DMS153 treated with DMSO at 0.1 percent for 48 hours (cell line): ENCODE data around the gene PRSS38.

Experiments
- DNase-seq: peaks from one replicate; lab custom pipeline; 2025; ENCODE audit not compliant: unreplicated experiment; lab: John Stamatoyannopoulos, UW

The PRSS38 gene

DNA sequence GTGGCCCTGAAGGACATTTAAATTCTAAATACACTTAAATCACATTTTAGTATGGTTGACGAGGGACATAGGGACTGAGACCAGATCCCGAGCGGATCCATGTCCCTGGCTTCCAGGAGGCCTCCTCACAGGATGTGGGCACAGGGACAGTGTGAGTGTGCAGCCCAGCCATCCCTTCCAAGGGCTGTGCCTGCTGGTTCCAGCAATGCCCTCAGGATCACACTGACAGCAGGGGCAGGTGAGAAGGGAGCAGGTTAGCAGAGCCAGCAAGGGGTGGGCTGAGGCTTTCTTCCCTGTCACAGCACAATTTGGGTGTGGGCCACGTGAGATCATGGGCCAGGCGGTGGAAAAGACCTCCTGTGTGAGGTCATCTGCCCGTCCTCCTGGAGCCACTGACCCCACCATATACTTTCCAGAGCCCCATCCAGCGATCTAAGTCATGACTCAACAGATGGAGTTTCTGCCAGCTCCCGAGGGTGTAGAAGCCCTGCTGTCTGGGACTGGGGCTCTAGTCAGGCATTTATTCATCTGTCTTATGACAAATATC is 37.0 kb upstream of the PRSS38 start:
- DNase-seq = no peak

DNA sequence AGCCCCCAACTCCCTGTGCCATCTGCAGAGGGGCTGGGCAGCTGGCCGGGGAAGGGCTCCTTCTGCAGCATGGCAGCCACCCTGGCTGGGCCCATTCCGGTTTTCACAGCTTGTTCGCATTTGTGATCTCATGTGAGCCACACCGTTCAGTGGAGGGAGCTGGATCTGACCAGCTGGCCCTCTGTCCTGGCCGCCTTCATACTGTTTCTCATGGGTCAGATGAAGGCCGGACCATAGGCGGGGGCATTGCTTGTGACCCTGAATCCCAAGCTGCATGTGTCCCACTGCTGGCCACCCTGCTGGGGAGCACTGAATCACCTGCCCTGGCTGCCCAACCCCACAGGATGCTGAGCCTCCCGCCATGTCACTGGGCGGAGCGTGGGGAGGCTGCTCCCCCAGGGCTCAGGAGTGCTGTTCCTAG is 36.4 kb upstream of the PRSS38 start:
- DNase-seq = no peak

DNA sequence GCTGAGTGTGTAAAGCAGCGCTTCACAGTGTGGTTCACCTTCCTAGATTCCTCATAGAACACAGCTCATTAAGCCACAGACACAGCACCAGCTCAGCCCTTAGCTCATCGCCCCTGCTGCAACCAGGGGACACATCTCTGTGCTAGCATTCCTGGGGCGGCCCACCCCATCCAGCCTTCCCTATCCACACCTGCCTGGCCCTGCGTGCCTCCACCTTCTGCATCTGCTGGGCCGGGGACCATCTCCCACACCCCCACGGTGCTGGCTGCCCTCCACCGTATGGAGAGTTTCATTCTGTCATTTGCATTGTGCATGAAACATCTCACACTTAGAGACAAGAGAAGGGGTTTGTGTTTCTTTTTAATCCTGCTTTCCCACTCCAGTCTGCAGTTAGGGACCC is 35.8 kb upstream of the PRSS38 start:
- no peak for DNase-seq

DNA sequence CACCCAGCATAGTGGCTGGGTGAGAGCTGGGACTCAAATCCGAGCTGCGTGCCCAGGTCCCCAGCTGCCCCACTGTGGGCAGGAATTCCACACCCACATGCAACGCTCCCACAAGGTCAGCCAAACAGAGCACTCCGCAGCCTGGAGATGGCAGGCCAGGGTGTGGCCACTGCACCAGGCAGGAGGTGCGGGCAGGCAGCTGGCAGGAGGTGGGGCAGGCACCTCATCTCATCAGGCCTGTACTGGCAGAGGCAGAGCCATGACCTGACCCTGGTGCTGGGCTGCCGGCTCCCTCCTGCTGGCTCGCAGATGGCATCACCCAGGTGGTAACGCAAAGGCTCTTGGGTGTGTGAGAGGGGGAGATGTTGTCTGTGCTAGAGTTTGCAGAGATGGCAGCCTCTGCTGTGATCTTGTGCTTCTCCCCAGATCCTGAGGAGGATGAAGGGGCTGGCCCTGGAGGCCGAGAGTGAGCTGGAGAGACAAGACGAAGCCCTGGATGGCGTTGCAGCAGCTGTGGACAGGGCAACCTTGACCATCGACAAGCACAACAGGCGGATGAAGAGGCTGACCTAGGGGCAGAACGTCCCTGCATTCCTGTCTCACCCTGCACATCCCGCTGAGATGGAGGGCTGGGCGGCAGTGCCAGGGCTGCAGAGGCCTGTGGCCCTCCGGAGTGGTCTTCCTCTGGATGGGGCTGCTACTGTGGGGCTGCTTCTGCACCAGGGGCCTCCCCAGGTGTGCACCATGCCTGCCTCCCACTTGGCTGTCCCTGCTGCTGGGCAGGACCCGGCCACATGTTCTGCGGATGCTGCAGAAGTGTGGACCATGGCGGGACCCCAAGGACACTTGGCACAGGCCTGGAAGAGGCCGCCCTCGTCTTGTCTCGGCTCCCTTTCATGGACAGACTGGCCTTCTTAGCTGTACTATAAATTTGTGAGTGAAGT is 35.1 kb upstream of the PRSS38 start:
- no peak for DNase-seq

DNA sequence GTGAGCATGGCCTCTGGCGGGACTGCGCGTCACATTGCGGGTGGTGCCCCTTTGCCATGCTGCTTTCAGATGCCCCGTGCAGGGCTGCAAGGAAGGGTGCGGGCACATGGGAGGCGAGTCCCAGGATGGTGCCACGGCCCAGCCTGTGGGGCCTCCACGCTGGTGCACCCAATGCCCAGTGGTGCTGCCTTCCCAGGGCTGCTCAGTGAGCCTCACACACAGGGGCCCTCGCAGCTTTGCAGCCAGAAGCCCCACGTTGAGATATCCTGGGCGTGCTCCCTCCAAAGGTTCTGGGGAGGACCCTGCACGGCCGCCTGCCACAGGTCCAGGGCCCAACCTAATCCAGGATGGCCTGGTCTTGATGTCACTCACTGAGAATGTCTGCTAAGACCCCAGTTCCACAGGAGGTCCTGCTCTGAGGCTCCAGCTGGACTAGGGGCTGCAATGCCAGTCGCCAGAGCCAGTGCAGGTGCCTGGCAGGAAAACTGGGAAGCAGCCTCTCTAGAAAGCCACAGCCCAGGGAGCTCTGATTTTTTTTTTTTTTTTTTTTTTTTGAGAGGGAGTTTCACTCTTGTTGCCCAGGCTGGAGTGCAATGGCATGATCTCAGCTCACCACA is 34.1 kb upstream of the PRSS38 start:
- no peak for DNase-seq

DNA sequence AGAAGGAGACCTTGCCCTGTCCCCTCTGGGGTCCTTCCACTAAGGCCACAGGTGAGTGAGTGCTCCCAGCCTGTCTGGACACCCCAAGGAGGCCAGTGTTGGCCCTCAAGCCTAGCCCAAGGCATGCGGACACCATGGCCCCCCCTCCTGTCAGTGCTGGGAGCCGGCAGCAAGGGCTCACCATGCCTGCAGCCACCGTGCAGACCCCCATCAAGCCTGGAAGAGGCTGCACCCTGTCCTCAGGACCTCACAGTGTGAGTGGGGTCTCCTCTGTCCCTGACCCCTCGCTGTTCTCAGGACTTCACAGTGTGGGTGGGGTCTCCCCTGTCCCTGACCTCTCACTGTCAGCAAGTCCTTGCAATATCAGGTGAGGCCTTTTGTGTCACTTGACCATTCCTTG is 33.2 kb upstream of the PRSS38 start:
- DNase-seq = no peak

DNA sequence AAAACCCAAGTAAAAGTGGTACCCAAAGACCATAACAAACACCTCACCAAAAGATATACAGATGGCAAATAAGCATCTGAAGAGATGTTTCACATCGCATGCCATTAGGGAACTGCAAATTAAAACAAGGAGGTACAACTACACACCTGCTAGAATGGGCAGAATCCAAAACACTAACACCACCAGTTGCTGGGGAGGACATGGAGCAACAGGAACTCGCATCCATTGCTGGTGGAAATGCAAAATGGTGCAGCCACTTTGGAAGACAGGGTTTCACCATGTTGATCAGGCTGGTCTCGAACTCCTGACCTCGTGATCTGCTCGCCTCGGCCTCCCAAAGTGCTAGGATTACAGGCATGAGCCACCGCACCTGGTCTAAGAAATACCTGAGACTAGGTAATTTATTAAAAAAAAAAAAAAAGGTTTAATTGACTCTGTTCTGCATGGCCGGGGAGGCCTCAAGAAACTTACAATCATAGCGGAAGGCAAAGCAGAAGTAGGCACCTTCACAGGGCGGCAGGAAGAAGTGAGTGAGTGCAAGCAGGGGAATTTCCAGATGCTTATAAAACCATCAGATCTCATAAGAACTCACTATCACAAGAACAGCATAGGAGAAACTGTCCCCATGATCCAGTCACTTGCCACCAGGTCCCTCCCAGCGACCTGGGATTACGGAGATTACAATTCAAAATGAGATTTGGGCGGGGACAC is 30.2 kb upstream of the PRSS38 start:
- DNase-seq = no peak

DNA sequence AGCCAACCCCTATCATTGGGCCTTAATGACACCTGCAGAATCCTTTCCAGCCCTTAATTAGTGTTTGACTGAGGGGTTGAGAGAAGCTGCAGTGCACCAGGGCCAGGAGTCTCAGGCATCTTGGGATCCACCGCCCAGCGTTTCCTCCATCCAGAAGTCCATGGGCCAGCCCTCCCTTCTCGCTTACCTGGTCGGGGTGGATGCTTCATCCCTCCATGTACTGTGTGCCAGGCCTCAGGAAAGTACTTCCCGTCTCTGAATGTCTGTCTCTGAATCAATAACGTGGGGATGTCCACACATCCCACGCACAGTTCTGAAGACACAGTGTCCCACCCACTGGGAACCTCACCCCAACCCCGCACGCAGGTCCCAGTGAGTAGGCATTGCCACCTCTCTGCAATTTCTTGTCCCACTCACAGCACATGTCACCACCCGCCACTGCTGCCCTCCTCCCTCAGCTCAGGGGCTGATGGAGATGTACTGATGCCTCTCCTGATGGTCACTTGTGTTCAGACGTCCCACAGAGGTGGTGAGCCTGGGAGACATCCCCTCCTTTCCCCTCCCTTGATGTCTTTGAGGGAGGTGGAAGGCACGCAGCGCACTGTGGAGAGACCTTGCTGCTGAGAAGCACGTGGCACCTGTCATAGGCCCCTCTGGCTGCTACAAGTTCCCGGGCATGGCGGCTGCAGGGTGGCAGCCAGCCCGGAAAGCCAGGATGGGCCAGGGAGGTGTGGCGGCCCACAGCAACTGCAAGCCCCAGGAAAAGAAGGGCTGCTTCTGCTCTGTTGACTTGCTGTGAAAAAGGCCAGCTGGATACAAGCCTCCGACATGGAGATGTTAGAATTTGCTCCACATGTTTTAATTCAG is 29.4 kb upstream of the PRSS38 start:
- DNase-seq = no peak

DNA sequence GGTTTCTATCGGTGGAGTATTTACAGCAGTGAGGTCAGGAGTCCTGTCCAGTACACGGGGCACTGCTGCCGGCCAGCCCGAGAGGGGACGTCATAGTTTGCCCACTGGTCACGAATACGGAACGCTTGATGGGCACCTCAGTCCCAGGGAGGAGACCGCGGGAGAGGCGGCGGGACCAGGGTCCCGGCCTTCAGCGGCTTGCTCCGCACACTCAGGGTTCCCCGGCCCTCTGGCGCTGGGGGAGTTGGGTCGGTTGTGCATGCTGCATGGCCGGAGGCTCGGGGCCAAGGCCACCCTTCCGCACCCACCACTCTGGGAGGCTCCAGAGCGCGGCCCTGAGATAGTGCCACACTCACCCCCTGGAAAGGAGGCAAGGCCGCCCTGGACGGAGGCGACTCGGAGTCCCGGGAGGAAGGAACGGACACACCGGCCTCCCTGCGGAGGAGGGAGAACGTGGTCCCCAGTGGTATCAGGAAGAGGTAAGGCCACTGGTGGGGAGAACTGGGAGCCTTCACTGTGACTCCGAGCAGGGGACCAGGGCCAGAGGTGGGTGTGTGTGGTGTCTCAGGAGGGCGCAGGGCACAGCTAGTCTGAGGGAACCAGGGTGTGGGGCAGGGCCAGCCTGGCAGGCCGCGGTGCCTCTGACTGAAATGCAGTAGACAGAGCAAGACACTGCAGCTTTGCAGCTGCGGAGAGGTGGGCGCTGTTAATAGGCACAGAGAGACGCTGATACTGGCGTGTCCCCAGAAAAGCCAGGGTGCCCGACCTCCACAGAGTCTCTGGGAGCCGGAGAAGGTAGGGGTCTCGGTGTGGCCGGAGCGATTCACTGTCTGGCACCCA is 28.6 kb upstream of the PRSS38 start:
- no peak for DNase-seq

DNA sequence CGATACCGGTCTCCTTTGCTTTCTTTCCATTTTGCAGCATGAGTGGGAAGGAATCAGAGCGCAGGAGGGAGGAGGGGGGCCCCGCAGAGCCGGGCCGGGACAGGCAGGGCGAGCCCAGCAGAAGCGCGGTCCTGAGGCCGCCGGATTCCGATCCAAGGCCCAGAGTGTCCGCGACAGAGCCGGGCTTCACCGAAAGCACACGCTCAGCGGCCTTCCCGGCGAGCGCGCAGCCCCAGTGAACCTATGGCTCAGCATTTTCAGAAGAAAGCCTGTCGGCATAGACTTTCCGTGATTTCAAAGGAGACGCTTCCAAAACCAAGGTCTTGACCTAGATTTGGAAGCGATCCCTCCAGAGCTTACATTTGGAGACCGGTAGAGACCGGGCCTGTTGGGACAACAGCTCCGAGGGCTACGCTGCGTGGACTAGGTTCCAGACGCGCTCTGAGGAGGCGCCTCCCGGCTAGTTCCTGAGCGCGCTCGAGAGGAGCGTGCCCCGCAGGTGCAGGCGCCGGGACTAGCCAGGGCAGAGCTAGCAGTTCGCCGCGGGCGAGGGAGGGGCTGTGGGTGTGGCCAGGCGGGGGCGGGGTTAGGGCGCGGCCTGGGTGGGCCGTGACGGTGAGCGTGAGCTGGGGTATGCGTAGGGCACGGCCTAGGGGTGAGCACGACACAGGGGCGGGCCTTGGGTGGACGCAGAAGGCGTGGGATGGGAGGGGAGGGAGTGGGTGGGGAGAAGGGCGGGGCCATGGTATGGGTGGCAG is 27.8 kb upstream of the PRSS38 start:
- peak; percentile 91 for DNase-seq

DNA sequence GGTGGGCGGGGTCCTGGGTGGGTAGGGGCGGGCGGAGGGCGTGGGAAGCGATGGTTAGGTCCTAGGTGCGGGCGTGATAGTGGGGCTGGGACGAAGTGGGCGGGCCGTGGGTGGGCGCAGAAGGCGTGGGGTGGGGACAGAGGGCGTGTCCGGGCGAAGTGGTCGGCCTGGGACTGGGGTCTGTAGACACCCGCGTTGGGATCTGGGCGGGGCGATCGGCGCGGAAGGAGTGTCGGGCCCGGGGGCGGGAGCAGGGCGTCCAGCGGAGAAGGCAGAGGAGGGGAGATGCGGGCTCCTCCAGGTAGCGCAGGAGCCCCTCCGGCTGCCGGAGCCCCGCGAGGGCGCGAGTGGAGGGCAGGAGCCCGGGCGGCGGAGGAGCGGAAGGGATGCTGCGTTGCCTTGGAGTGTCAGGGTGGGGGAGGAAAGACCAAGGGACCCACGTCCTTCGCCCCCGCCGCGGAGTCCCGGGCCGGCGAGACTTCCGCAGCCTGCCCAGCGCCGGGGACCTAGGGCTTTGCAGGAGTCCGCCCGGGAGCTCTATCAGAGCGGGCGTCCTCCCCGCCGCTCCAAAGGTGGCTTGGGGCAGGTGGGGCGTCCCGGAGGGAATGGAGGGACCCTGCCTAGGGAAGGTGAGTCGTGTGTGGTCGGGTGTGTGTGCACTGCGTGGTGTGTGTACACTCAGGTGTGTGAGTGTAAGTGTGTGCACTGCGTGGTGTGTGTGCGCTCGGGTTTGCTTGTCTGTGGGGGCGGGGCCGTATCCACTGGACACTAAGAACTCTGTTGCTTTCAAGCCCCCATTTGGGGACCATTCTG is 27.0 kb upstream of the PRSS38 start:
- peak; percentile 80 for DNase-seq

DNA sequence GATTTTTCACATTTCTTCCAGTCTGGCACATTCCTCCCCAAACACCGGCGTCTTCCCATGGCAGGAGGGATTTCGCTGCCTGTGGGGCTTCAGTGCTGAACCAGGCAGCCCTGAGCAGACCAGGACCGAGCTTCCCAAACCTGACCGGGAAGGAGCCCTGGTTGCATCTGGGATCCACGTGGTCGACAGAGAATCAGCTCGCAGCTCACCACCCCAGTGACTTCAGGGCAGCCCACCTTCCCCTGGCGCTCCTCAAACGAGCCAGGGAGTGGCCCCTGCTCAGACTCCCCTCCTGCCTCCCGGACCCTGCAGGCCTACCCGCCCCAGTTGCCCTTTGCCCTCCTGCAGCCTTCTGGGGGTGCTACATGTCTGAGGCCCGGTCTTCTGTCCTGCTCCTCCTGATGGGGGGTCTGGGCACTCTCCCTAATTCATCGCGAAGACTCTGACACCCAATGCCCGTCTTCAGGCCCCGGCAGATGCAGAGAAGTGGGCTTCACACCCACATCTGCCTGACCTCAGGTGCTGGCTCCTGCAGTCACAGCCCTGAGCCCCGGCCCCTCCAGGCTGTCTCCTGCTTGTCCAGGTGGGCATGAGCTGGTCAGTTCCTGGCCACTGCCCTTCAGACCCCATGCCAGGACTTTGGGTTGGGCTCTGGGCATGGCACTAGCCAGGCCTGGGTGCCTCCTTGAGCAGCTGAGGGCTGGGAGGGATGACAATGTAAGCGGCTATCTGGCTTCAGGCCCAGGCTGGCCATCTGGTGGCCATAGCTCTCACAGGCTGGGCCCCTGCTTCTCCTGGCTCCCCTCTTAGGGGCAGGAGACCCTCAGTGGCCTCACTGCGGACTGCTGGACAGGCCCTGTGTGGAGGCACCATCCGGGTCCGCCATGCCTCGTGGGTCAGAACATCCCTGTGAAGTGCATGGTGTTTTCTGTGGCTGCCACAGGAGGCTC is 26.1 kb upstream of the PRSS38 start:
- no peak for DNase-seq

DNA sequence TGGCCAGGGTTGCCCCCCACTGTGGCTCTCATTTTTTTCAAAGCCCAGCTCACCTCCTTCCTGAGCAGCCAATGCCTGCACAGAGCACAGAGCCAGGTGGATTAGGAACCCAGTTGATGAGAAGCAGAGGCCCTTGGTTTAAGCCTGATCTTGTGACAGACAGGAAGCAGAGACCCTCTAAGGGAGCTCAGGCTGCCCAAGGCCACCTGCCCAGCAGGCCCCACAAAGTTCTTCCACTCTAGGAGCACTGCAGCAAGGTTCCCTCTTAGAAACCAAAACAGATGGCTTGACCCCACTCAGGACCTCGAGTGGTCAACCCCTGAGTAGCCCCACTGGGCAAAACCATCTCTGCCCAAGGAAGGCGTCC is 25.5 kb upstream of the PRSS38 start:
- DNase-seq = no peak

DNA sequence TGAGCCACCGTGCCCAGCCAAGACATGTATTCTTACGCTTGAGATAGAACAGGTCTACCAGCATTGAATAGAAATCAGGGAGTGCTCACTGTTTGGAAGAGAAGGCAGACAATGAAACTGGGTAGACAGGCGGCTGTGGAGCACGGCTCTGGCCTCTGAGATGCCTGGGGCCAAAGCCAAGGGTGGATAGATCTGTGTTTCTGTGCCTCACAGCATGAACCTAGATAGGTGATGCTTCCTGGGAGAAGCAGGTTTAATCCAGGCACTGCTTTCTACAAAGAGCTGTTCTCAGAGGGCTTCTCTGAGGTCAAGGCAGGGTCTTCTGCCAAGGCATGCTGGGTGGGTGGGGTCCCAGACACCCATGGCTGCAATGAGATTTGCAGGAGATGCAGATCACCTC is 24.6 kb upstream of the PRSS38 start:
- no peak for DNase-seq

DNA sequence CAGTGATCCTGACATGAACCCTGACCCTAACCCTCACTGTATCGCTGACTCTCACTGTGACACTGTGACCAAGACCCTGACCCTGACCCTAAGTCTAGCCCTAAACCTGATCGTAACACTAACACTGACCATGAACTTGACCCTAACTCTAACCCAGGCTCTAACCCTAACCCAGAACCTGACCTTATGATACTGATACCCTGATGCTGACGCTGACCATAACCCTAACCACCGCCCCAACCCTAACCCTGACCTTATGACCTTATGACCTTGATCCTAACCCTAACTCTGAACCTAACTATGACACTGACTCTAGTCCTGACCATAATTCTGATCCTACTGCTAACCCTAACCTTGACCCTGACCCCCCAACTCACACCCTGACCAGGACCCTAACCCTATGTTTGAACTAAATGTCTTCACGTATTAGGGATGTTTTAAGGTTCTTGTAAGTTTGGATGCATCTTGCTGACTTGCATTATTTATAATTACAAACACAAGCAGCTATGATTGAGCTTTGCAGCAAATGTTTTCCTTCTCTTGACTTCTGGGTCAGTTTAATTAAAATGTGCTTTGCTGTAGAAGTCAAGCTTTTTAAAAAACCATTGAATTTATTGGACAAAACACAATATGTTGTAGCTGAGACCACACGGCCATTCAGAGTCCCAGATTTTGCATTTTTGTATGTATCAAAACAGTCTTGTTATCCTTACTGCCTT is 23.9 kb upstream of the PRSS38 start:
- DNase-seq = no peak

DNA sequence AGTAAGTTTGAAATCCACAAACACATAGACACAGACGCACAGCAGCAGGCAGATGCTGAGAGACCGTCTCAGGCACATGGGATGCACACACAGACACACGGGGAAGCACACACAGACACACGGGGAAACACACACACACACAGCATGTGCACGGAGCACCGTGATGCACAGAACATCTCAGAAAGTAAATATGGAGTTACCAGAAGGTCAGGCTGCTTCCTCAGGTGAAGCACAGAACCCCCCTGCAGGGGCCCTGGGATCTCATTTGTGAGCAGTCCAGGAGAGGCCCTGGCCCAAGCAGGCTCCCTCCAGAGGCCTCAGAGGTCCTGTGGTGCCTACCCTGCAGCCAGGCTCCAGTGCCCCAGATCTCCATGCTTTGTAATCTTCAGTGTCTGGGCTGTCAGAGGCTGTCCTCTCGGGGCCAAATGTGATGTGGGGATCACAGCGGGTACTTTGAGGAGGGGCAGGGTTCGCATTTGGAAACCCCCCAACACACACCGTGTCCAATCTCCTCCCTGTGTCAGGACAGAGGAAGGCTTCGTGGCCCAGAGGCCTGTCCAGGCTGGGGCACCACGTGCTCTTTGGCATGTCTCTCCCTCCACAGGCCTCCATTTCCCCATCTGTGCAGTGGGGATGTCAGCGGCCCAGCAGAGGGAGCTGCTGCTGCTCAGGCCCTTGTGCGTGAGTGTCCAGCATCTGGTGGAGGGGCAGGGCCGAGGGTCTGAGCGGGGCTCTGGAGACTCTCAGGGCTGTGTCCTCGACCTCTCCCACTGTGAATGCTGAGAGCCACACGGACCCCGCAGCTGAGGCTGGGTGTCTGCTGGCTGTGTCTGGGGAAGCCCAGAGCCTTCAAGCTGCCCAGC is 23.0 kb upstream of the PRSS38 start:
- no peak for DNase-seq
